ENCODE data around the gene LRRC73.

LRRC73 gene

DNA sequence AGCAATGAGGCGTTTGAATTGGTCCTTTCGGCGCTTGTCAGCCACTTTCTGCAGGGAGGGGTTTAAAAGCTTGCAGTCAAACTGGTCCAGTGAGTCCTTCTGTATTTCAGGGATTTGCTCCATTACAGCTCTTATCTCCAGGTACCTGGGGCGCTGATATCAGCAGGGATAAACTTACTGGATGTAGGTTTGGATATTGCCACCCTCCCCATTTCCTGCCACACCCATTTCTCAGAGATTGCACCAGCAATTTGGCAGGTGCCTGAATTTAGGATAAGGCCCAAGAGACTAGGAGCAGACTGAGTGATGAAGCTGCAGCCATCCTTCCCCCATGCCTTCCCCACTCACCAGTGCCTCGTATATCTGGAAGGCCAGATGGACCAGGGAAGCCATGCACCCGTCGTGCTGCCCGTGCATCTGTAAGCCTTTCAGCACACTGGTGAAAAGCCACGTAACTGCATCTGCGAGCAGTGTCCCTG, 14.4 kb upstream of the LRRC73 start:
- no peaks in the 10 kb centered on the region for H3K4me1 ChIP-seq (ENCODE audit: control insufficient read depth, insufficient read depth, low read length, poor library complexity, severe bottlenecking)
- no peaks in the 10 kb centered on the region for H3K9me3 ChIP-seq (ENCODE audit: control insufficient read depth, low read length)
- no peak overlapping the region for H3K27ac ChIP-seq (ENCODE audit: insufficient read depth, low read length, poor library complexity, severe bottlenecking)
- DNase-seq = no peak
- no peaks in the 10 kb centered on the region for H3K27me3 ChIP-seq (replicated peaks; ENCODE audit: control insufficient read depth, insufficient read depth, low read length, poor library complexity, severe bottlenecking)
- peaks cover 87% of the 10 kb centered on the region for H3K36me3 ChIP-seq (ENCODE audit: control insufficient read depth, insufficient read depth, low read length)
- H3K4me3 ChIP-seq (ENCODE audit: insufficient read depth, low read depth, low read length, poor library complexity, severe bottlenecking) = no peak overlapping the region

DNA sequence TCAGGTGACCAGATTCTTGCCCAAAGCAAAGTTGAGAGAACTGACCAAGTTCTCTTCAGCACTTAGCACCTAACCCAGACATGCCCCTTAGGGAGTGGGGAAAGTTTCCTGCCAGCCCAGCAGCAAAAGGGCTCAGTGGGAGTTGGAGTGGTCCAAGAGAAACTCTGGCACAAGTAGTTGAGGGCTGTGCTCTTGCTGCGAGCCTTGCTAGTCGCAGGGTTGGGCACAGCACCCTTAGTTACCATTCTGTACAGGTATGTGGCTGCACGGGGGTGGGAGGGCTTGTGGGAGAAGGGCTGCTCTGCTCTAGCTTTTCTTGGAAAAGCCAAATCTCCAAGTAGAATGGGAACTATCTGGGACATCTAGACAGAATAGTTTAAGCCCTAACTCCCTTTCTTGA, 13.1 kb upstream of the LRRC73 start:
- no peaks in the 10 kb centered on the region for H3K9me3 ChIP-seq (ENCODE audit: control insufficient read depth, low read length)
- DNase-seq = no peak
- no peaks in the 10 kb centered on the region for H3K27me3 ChIP-seq (replicated peaks; ENCODE audit: control insufficient read depth, insufficient read depth, low read length, poor library complexity, severe bottlenecking)
- peaks cover 82% of the 10 kb centered on the region for H3K36me3 ChIP-seq (ENCODE audit: control insufficient read depth, insufficient read depth, low read length)
- H3K4me1 ChIP-seq (ENCODE audit: control insufficient read depth, insufficient read depth, low read length, poor library complexity, severe bottlenecking) = peaks cover 3% of the 10 kb centered on the region
- H3K27ac ChIP-seq (ENCODE audit: insufficient read depth, low read length, poor library complexity, severe bottlenecking) = no peak overlapping the region
- H3K4me3 ChIP-seq (ENCODE audit: insufficient read depth, low read depth, low read length, poor library complexity, severe bottlenecking) = no peak overlapping the region

DNA sequence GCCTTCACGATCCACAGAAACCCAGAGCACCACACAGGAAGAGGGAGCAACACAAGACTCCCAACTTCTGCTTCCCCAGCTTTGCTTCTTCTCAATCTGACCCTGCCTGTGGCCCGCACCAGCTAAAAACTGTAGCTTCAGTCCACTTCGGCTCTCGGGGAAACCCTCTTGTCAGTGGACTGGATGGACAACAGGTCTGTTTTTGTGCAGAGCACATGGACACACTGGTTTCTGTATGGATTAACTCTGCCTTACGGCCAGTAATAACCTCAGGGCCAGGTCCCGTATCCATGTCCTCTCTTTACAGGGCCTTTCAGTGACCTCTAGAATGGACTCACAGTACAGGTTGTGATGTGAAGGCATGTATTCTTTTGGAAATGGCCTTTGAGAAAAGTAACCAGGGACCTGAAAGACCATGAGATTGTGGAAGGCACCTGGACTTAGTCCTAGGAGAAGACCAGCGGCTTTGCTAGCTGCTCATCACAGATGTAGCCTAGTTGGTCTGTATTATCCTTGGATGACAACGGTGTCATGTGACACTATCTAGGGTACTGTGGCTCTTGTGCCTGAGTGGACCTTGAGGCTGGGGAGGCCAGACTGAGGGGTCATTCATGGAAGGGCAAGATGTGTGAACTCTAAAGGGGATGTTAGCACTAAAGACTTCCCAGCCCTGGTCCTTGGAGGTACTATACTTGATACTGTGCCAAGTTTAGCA, 12.6 kb upstream of the LRRC73 start:
- Histone ChIP-seq H3K27me3 (replicated peaks; ENCODE audit: control insufficient read depth, insufficient read depth, low read length, poor library complexity, severe bottlenecking) (no peaks in the 10 kb centered on the region), H3K36me3 (ENCODE audit: control insufficient read depth, insufficient read depth, low read length) (peaks cover 79% of the 10 kb centered on the region), H3K4me3 (ENCODE audit: insufficient read depth, low read depth, low read length, poor library complexity, severe bottlenecking) (no peak overlapping the region), H3K27ac (ENCODE audit: insufficient read depth, low read length, poor library complexity, severe bottlenecking) (no peak overlapping the region), H3K4me1 (ENCODE audit: control insufficient read depth, insufficient read depth, low read length, poor library complexity, severe bottlenecking) (peaks cover 9% of the 10 kb centered on the region), H3K9me3 (ENCODE audit: control insufficient read depth, low read length) (no peaks in the 10 kb centered on the region)
- no peak for DNase-seq

DNA sequence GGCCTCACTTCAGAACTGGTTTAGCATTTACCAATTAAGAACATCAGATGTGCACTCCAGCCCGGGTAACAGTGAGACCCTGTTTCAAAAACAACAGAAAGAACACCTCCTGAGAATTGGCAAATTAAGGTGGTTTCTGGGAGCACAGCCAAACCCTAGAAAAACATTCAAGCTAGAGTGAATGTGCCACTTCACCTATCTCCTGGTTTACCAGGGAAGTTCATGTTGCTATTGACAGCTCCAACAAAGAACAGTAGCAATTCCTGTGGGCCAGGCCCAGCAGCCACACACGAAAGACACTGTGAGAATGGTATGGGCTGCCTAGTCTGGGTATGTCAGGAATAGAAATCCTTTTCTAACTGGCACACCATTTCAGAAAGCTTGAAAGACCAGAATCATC, 11.7 kb upstream of the LRRC73 start:
- H3K9me3 ChIP-seq (ENCODE audit: control insufficient read depth, low read length) = no peaks in the 10 kb centered on the region
- H3K27ac ChIP-seq (ENCODE audit: insufficient read depth, low read length, poor library complexity, severe bottlenecking) = no peak overlapping the region
- H3K27me3 ChIP-seq (replicated peaks; ENCODE audit: control insufficient read depth, insufficient read depth, low read length, poor library complexity, severe bottlenecking) = no peaks in the 10 kb centered on the region
- DNase-seq = no peak
- H3K36me3 ChIP-seq (ENCODE audit: control insufficient read depth, insufficient read depth, low read length) = peaks cover 71% of the 10 kb centered on the region
- H3K4me3 ChIP-seq (ENCODE audit: insufficient read depth, low read depth, low read length, poor library complexity, severe bottlenecking) = no peak overlapping the region
- peaks cover 12% of the 10 kb centered on the region for H3K4me1 ChIP-seq (ENCODE audit: control insufficient read depth, insufficient read depth, low read length, poor library complexity, severe bottlenecking)

- H3K36me3 ChIP-seq (ENCODE audit: control insufficient read depth, insufficient read depth, low read length) = peaks cover 56% of the 10 kb centered on the region
- H3K9me3 ChIP-seq (ENCODE audit: control insufficient read depth, low read length) = no peaks in the 10 kb centered on the region
- no peak overlapping the region for H3K4me3 ChIP-seq (ENCODE audit: insufficient read depth, low read depth, low read length, poor library complexity, severe bottlenecking)
- no peaks in the 10 kb centered on the region for H3K27me3 ChIP-seq (replicated peaks; ENCODE audit: control insufficient read depth, insufficient read depth, low read length, poor library complexity, severe bottlenecking)
- peaks cover 25% of the 10 kb centered on the region for H3K4me1 ChIP-seq (ENCODE audit: control insufficient read depth, insufficient read depth, low read length, poor library complexity, severe bottlenecking)
- H3K27ac ChIP-seq (ENCODE audit: insufficient read depth, low read length, poor library complexity, severe bottlenecking) = no peak overlapping the region
- DNase-seq = no peak
Measured at GRCh38 chr6:43520097-43520496, 10.0 kb upstream of the LRRC73 start.

DNA sequence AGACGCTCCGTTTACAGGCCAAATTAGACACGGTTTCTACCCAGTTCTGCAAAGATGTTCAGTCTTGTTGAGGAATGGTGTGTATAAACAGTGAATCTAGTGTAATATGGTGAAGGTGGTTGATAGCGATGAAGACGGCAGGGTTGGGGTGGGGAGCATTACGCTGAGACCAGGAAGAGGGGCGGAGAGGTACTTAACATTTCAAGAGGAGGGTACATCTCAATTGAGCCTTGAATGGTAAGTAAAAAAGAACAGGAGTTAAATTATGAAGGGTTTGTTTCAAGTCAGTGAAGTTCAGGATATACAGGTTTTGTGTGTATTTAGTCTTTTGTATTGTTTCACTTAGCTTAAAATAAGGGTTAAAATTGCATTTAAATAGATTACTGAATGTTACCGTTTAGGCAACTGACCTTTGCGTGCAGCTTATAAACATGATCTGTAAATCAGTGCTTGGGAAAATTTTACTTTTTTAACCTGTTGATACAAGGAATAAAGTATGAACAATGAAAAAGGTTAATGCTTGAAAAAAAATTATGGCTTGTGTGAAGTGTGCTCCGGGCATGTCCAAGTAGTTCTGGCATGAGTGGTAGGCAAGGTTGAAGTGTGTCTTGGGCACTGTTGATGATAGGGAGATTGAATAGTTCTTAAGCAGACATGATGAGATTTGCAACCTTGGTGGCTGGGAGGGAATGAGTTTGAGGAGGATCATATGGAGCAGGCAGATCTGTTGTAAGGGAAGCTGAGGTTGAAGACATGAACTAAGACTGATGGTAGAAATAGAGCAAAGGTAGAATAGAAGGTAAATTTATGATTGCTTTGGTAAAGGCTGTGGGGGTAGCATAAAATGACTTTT, 7.6 kb upstream of the LRRC73 start:
- Histone ChIP-seq H3K9me3 (ENCODE audit: control insufficient read depth, low read length) (no peaks in the 10 kb centered on the region), H3K27ac (ENCODE audit: insufficient read depth, low read length, poor library complexity, severe bottlenecking) (peak overlapping the region; percentile 94), H3K36me3 (ENCODE audit: control insufficient read depth, insufficient read depth, low read length) (peaks cover 50% of the 10 kb centered on the region), H3K27me3 (replicated peaks; ENCODE audit: control insufficient read depth, insufficient read depth, low read length, poor library complexity, severe bottlenecking) (no peaks in the 10 kb centered on the region), H3K4me3 (ENCODE audit: insufficient read depth, low read depth, low read length, poor library complexity, severe bottlenecking) (peak overlapping the region; percentile 90), H3K4me1 (ENCODE audit: control insufficient read depth, insufficient read depth, low read length, poor library complexity, severe bottlenecking) (peaks cover 26% of the 10 kb centered on the region)
- no peak for DNase-seq

DNA sequence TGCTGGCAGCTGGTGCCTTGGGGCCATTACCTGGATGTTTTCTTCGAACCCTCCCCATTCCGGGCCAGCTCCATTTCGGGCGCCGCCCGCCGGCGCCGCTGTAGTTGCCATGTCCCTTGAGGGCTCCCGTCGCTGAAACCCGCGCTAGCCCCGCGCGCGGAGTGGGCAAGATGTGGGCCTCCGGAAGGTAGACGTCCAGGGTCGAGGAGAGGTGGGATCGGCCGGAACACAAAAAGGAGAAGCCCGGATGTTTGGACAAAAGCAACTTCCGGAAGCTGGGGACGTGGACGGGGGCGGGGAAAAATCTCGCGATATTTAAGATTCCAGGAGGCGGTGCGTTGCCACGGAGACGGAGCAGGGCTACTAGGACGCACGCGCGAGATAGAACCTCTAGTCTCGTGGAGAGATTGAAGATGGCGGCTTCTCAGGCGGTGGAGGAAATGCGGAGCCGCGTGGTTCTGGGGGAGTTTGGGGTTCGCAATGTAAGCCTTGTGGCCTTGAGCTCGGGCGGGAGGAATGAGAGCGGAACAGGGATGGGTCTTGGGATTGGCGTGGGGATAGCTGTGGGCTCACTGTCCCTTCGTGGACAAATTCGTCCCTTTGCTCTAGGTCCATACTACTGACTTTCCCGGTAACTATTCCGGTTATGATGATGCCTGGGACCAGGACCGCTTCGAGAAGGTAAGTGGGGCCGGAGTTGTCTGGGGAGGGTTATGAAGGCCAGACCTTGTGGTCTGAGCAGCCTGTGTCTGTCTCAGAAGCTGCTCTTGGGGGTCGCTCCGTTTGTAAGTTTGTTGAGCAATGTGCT, 6.8 kb upstream of the LRRC73 start, which contains the start of the genes POLR1C and YIPF3:
Gene POLR1C (plus strand): TSS at position 393 of the 808 bp plus-strand sequence. CDS start 21 bp downstream, at position 414.
Gene YIPF3 (minus strand): TSS at position 230 of the 808 bp plus-strand sequence. CDS start 119 bp downstream, at position 111.
- H3K27ac ChIP-seq (ENCODE audit: insufficient read depth, low read length, poor library complexity, severe bottlenecking) = peak within 1 kb of the TSS; percentile 94
- H3K9me3 ChIP-seq (ENCODE audit: control insufficient read depth, low read length) = no peaks in the 10 kb centered on the region
- H3K4me1 ChIP-seq (ENCODE audit: control insufficient read depth, insufficient read depth, low read length, poor library complexity, severe bottlenecking) = peaks cover 26% of the 10 kb centered on the region
- peaks cover 50% of the 10 kb centered on the region for H3K36me3 ChIP-seq (ENCODE audit: control insufficient read depth, insufficient read depth, low read length)
- peak; percentile 90 to 97 (median 93) for DNase-seq
- H3K27me3 ChIP-seq (replicated peaks; ENCODE audit: control insufficient read depth, insufficient read depth, low read length, poor library complexity, severe bottlenecking) = no peaks in the 10 kb centered on the region
- H3K4me3 ChIP-seq (ENCODE audit: insufficient read depth, low read depth, low read length, poor library complexity, severe bottlenecking) = peak within 1 kb of the TSS; percentile 90

DNA sequence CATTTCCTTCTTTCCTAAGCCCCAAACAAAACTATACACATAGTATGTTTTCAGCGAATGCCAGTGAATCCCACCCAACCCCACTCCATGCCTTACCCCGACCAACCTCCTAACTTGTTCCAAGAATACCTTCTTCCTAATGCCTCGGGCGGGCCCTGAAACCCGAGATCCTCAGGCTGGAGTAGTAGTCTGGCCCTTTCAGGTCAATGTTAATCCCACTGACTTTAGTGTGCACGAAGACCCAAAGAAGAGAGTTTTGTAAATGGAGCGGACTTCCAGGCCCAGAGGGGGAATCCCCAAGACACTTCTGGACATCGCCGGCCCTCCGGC, 6.2 kb upstream of the LRRC73 start:
- DNase-seq = no peak
- no peaks in the 10 kb centered on the region for H3K27me3 ChIP-seq (replicated peaks; ENCODE audit: control insufficient read depth, insufficient read depth, low read length, poor library complexity, severe bottlenecking)
- peaks cover 50% of the 10 kb centered on the region for H3K36me3 ChIP-seq (ENCODE audit: control insufficient read depth, insufficient read depth, low read length)
- no peaks in the 10 kb centered on the region for H3K9me3 ChIP-seq (ENCODE audit: control insufficient read depth, low read length)
- peaks cover 26% of the 10 kb centered on the region for H3K4me1 ChIP-seq (ENCODE audit: control insufficient read depth, insufficient read depth, low read length, poor library complexity, severe bottlenecking)
- peak overlapping the region; percentile 94 for H3K27ac ChIP-seq (ENCODE audit: insufficient read depth, low read length, poor library complexity, severe bottlenecking)
- peak overlapping the region; percentile 90 for H3K4me3 ChIP-seq (ENCODE audit: insufficient read depth, low read depth, low read length, poor library complexity, severe bottlenecking)

GRCh38 chr6:43515808-43516207, 5.7 kb upstream of the LRRC73 start:
- Histone ChIP-seq H3K27me3 (replicated peaks; ENCODE audit: control insufficient read depth, insufficient read depth, low read length, poor library complexity, severe bottlenecking) (no peaks in the 10 kb centered on the region), H3K27ac (ENCODE audit: insufficient read depth, low read length, poor library complexity, severe bottlenecking) (peak overlapping the region; percentile 94), H3K4me1 (ENCODE audit: control insufficient read depth, insufficient read depth, low read length, poor library complexity, severe bottlenecking) (peaks cover 26% of the 10 kb centered on the region), H3K9me3 (ENCODE audit: control insufficient read depth, low read length) (no peaks in the 10 kb centered on the region), H3K36me3 (ENCODE audit: control insufficient read depth, insufficient read depth, low read length) (peaks cover 46% of the 10 kb centered on the region), H3K4me3 (ENCODE audit: insufficient read depth, low read depth, low read length, poor library complexity, severe bottlenecking) (peak overlapping the region; percentile 90)
- DNase-seq = no peak

Measured in effector memory CD4-positive, alpha-beta T cell (primary cell).